ENCODE measurements around the gene BAIAP2L2. TPM values are rescaled to one million over a fixed set of nuclear protein-coding genes. Genes with fewer than 3 reads are reported as not detected.
A peak's percentile ranks its signal among the peaks of the same experiment; 100 is the strongest.

BAIAP2L2 gene
- total RNA-seq, 2 experiments from 2014 or later = 0.55 to 0.63 TPM

GRCh38 chr22:38137876-38138687 is 27.6 kb upstream of the BAIAP2L2 start:
- peak overlapping the region; percentile 26 for H3K27ac Mint-ChIP-seq
- no peak for DNase-seq
- H3K9me3 Mint-ChIP-seq = no peaks in the 10 kb centered on the region
- peaks cover 16% of the 10 kb centered on the region for H3K36me3 Mint-ChIP-seq (ENCODE audit: low read depth)
- no peak overlapping the region for H3K4me3 Mint-ChIP-seq
- H3K27me3 Mint-ChIP-seq = no peaks in the 10 kb centered on the region
- CTCF ChIA-PET = interaction anchor here (1.0 kb wide), 2 partner anchors 23 to 86 kb away, joined by 3 read pairs; no protein-coding TSS in a partner anchor
- H3K4me1 Mint-ChIP-seq = peaks cover 18% of the 10 kb centered on the region
- POLR2A ChIA-PET = interaction anchor here (1.1 kb wide), 1 partner anchor 38 kb away, joined by 3 read pairs; no protein-coding TSS in a partner anchor

- ChIA-PET POLR2A (interaction anchor here (1.0 kb wide), 1 partner anchor 65 kb away, joined by 3 read pairs; the partner anchor contains the start of gene MAFF), CTCF (interaction anchor here (0.5 to 0.8 kb wide), 2 partner anchors 22 to 153 kb away, joined by 3 read pairs; no protein-coding TSS in a partner anchor)
- DNase-seq = no peak
- H3K4me3 Mint-ChIP-seq = no peak overlapping the region
- no peak overlapping the region for H3K27ac Mint-ChIP-seq
- H3K36me3 Mint-ChIP-seq (ENCODE audit: low read depth) = peaks cover 15% of the 10 kb centered on the region
- no peaks in the 10 kb centered on the region for H3K9me3 Mint-ChIP-seq
- peaks cover 8% of the 10 kb centered on the region for H3K4me1 Mint-ChIP-seq
- no peaks in the 10 kb centered on the region for H3K27me3 Mint-ChIP-seq
Observed at GRCh38 chr22:38136607-38137006, 26.1 kb upstream of the BAIAP2L2 start.

GRCh38 chr22:38135133-38135706 is 24.7 kb upstream of the BAIAP2L2 start:
- Mint-ChIP-seq H3K27ac (no peak overlapping the region), H3K27me3 (no peaks in the 10 kb centered on the region), H3K4me1 (peaks cover 8% of the 10 kb centered on the region), H3K9me3 (no peaks in the 10 kb centered on the region), H3K36me3 (ENCODE audit: low read depth) (peaks cover 15% of the 10 kb centered on the region), H3K4me3 (no peak overlapping the region)
- ChIA-PET CTCF (no interaction called here), POLR2A (no interaction called here)
- DNase-seq = no peak

- Mint-ChIP-seq H3K27me3 (no peaks in the 10 kb centered on the region), H3K4me3 (no peak overlapping the region), H3K36me3 (ENCODE audit: low read depth) (peaks cover 10% of the 10 kb centered on the region), H3K9me3 (no peaks in the 10 kb centered on the region), H3K4me1 (peaks cover 8% of the 10 kb centered on the region), H3K27ac (no peak overlapping the region)
- DNase-seq = no peak
- POLR2A ChIA-PET = no interaction called here
- CTCF ChIA-PET = no interaction called here
Observed at GRCh38 chr22:38133331-38133730, 22.8 kb upstream of the BAIAP2L2 start.

- Mint-ChIP-seq H3K4me3 (no peak overlapping the region), H3K36me3 (ENCODE audit: low read depth) (peaks cover 10% of the 10 kb centered on the region), H3K27me3 (no peaks in the 10 kb centered on the region), H3K4me1 (peaks cover 8% of the 10 kb centered on the region), H3K27ac (no peak overlapping the region), H3K9me3 (no peaks in the 10 kb centered on the region)
- CTCF ChIA-PET = no interaction called here
- DNase-seq = no peak
- POLR2A ChIA-PET = no interaction called here
Observed at GRCh38 chr22:38132794-38133193, 22.3 kb upstream of the BAIAP2L2 start.

- no peak for DNase-seq
- peaks cover 8% of the 10 kb centered on the region for H3K4me1 Mint-ChIP-seq
- no peaks in the 10 kb centered on the region for H3K27me3 Mint-ChIP-seq
- CTCF ChIA-PET = no interaction called here
- POLR2A ChIA-PET = no interaction called here
- no peak overlapping the region for H3K4me3 Mint-ChIP-seq
- no peak overlapping the region for H3K27ac Mint-ChIP-seq
- H3K36me3 Mint-ChIP-seq (ENCODE audit: low read depth) = peaks cover 10% of the 10 kb centered on the region
- H3K9me3 Mint-ChIP-seq = no peaks in the 10 kb centered on the region
Observed at GRCh38 chr22:38132136-38132535, 21.7 kb upstream of the BAIAP2L2 start.

GRCh38 chr22:38131399-38131798 is 20.9 kb upstream of the BAIAP2L2 start:
- POLR2A ChIA-PET = no interaction called here
- H3K27me3 Mint-ChIP-seq = no peaks in the 10 kb centered on the region
- H3K27ac Mint-ChIP-seq = no peak overlapping the region
- peaks cover 10% of the 10 kb centered on the region for H3K36me3 Mint-ChIP-seq (ENCODE audit: low read depth)
- H3K9me3 Mint-ChIP-seq = no peaks in the 10 kb centered on the region
- H3K4me3 Mint-ChIP-seq = no peak overlapping the region
- no peak for DNase-seq
- peaks cover 8% of the 10 kb centered on the region for H3K4me1 Mint-ChIP-seq
- CTCF ChIA-PET = no interaction called here

GRCh38 chr22:38129856-38130255 is 19.4 kb upstream of the BAIAP2L2 start:
- CTCF ChIA-PET = interaction anchor here (1.2 kb wide), 1 partner anchor 133 kb away, joined by 3 read pairs; no protein-coding TSS in a partner anchor

GRCh38 chr22:38129021-38129420 is 18.5 kb upstream of the BAIAP2L2 start:
- POLR2A ChIA-PET = no interaction called here
- peaks cover 5% of the 10 kb centered on the region for H3K4me1 Mint-ChIP-seq
- no peak for DNase-seq
- CTCF ChIA-PET = interaction anchor here (1.2 kb wide), 1 partner anchor 133 kb away, joined by 3 read pairs; no protein-coding TSS in a partner anchor
- no peaks in the 10 kb centered on the region for H3K27me3 Mint-ChIP-seq
- H3K9me3 Mint-ChIP-seq = no peaks in the 10 kb centered on the region
- no peak overlapping the region for H3K27ac Mint-ChIP-seq
- H3K4me3 Mint-ChIP-seq = no peak overlapping the region
- no peaks in the 10 kb centered on the region for H3K36me3 Mint-ChIP-seq (ENCODE audit: low read depth)

More at GRCh38 chr22:38129856-38130255, 19.4 kb upstream of the BAIAP2L2 start:
- no peaks in the 10 kb centered on the region for H3K9me3 Mint-ChIP-seq
- peaks cover 2% of the 10 kb centered on the region for H3K36me3 Mint-ChIP-seq (ENCODE audit: low read depth)
- H3K27me3 Mint-ChIP-seq = no peaks in the 10 kb centered on the region
- no peak overlapping the region for H3K4me3 Mint-ChIP-seq
- no peak overlapping the region for H3K27ac Mint-ChIP-seq
- H3K4me1 Mint-ChIP-seq = no peaks in the 10 kb centered on the region
- POLR2A ChIA-PET = no interaction called here
- no peak for DNase-seq

- H3K9me3 Mint-ChIP-seq = no peaks in the 10 kb centered on the region
- DNase-seq = no peak
- H3K27ac Mint-ChIP-seq = no peak overlapping the region
- H3K27me3 Mint-ChIP-seq = no peaks in the 10 kb centered on the region
- no peak overlapping the region for H3K4me3 Mint-ChIP-seq
- H3K36me3 Mint-ChIP-seq (ENCODE audit: low read depth) = no peaks in the 10 kb centered on the region
- POLR2A ChIA-PET = no interaction called here
- H3K4me1 Mint-ChIP-seq = peaks cover 6% of the 10 kb centered on the region
- CTCF ChIA-PET = no interaction called here
Observed at GRCh38 chr22:38127869-38128268, 17.4 kb upstream of the BAIAP2L2 start.

GRCh38 chr22:38126928-38127668 is 16.6 kb upstream of the BAIAP2L2 start:
- H3K27ac Mint-ChIP-seq = no peak overlapping the region

GRCh38 chr22:38125751-38126201 is 15.3 kb upstream of the BAIAP2L2 start:
- DNase-seq = no peak
- peaks cover 8% of the 10 kb centered on the region for H3K4me1 Mint-ChIP-seq
- ChIA-PET CTCF (no interaction called here), POLR2A (no interaction called here)
- H3K9me3 Mint-ChIP-seq = no peaks in the 10 kb centered on the region
- H3K27me3 Mint-ChIP-seq = no peaks in the 10 kb centered on the region
- no peak overlapping the region for H3K27ac Mint-ChIP-seq
- no peaks in the 10 kb centered on the region for H3K36me3 Mint-ChIP-seq (ENCODE audit: low read depth)
- no peak overlapping the region for H3K4me3 Mint-ChIP-seq

More at GRCh38 chr22:38126928-38127668, 16.6 kb upstream of the BAIAP2L2 start:
- no peak overlapping the region for H3K4me3 Mint-ChIP-seq
- ChIA-PET CTCF (no interaction called here), POLR2A (no interaction called here)
- H3K9me3 Mint-ChIP-seq = no peaks in the 10 kb centered on the region
- H3K27me3 Mint-ChIP-seq = no peaks in the 10 kb centered on the region
- no peaks in the 10 kb centered on the region for H3K36me3 Mint-ChIP-seq (ENCODE audit: low read depth)
- DNase-seq = no peak
- H3K4me1 Mint-ChIP-seq = peaks cover 8% of the 10 kb centered on the region

GRCh38 chr22:38125038-38125610 is 14.6 kb upstream of the BAIAP2L2 start:
- DNase-seq = no peak
- Mint-ChIP-seq H3K36me3 (ENCODE audit: low read depth) (no peaks in the 10 kb centered on the region), H3K27me3 (no peaks in the 10 kb centered on the region), H3K4me3 (no peak overlapping the region), H3K9me3 (no peaks in the 10 kb centered on the region), H3K4me1 (peaks cover 8% of the 10 kb centered on the region), H3K27ac (no peak overlapping the region)
- ChIA-PET POLR2A (no interaction called here), CTCF (no interaction called here)
